ENCODE results near the gene PCLAF.
"Not testable (repeated sequence)": the region's sequence is repeated elsewhere in the genome, so short reads cannot be mapped to it uniquely, and the experiment has no call there.

Gene PCLAF

DNA sequence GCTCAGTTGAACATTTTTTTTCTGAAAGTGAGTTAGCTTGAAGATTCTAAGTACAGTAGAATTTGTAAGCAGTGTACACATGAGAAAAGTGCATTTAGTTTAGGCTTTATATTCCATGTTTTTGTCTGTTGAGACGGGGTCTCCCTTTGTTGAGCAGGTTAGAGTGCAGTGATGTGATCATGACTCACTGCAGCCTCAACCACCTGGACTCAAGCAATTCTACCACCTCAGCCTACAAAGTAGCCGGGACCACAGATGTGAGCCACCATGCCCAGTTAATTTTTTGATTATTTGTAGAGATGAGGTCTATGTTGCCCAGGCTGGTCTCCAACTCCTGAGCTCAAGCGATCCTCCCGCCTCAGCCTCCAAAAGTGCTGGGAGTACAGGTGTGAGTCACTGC, 20.0 kb downstream of the PCLAF start:
- no peak for DNase-seq (ENCODE audit: low spot score)

DNA sequence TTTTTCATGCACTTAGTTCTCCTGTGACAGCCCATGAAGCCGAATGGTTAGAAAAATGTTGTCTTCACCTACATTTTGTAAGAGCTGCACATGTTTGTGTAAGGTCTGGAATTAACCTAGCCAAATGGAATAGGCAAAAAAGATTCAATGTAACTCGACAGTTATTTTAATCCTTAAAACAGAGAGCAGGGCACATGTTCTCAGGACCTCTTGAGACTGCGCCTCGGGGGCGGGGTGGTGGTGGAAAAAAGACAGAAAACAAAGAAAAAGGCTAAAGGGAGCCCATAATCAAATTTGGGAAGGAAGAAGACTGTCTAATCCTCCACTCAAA, 24.6 kb downstream of the PCLAF start:
- DNase-seq (ENCODE audit: low spot score), result no peak

DNA sequence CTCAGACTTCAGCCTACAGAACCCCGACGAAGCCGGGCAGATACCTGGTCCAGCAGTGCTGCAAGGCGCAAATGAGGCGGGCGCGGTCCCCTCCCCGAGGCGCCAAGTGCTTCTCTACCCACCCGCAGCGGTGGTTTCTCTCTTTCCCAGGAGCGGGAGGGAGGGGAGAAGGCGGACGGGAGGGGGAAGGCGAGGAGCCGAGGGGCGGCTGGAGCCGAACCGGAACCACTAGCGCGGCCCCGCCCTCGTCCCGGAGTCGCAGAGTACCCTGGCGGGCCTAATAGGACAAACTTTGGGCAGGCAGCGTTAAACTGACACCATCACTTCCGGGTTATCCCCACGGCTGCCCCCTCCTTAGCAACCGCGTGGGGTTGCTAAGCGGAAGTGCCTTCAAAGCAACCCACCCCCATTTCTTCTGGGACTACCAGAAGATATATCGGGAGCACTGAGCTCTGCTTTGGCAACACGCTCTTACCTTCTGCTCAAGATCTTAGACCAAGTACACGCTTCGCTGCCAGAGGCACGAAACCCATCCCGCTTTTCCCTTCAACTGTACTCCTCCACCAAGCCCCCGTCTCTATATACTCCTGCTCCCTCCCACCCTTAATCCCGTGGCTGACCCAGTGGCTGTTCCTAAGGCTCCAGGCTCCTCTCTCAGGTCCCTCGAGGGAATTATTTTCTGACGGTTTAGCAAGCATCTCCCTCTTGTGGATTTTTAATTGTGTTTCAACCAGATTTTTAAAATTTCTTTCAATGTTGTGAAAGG, 25.1 kb downstream of the PCLAF start, which contains the start of gene CSNK1G1:
Gene CSNK1G1 (minus strand): TSS at position 230 of the 766 bp plus-strand sequence. CDS start 55,674 bp downstream, outside the sequence.
- DNase-seq (ENCODE audit: low spot score), result peak; percentile 98

DNA sequence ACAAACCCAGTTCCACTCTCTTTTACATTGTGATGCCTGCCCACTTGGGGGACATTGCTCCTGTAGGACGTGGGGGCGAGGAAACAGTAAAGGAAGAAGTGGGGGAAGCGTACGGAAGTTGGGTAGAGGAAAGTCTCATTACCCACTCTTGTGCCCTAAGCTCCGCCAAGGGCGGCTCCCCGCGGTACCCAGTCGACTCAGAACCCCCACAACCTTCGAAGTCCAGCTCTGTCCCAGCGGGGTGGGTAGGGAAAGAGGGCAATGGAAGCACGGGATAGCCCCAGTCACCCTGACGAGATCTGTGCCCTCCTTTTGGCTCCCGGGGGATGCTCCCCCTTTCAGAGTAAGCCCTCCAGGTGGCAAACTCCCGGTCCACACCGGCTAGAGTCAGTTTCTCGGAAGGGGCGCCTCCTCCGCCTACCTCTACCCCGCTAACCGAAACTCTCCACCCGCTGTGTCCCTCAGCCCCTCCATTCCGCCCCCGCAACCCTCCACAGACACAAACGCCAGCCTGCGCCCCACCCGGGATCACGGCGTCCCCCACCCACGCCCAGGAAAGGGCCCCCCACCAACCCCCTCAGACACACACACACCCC, 25.8 kb downstream of the PCLAF start:
- peak; percentile 51 for DNase-seq (ENCODE audit: low spot score)

DNA sequence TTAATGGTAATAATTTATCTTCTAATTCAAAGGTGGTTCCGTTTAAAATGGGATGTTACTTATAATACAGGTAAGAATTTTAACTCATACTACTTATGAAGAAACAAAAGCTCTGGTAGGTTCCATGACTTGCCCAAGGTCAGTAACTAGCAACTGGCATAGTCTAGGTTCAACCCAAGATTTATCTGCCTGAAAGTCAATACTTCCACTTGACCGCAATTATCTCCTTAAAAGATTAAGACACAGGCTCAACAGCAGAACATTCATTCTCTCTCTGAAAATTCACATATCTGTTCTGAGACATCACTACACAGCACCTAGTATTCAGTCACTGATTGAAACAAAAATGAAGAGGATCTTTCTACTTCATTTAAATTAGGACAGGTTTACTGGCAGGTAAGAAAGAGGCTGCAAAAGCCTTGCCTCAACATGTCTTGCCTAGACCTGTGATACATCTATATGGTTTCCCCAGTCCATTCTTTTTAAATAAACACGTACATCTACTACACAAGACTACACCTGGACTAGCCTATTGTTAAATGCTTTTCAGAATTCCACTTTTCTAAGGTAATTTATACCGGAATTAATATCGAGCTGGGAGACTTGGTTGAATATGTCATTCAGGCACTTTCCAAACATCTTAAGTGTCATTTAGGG, 26.4 kb downstream of the PCLAF start:
- peak; percentile 17 for DNase-seq (ENCODE audit: low spot score)

DNA sequence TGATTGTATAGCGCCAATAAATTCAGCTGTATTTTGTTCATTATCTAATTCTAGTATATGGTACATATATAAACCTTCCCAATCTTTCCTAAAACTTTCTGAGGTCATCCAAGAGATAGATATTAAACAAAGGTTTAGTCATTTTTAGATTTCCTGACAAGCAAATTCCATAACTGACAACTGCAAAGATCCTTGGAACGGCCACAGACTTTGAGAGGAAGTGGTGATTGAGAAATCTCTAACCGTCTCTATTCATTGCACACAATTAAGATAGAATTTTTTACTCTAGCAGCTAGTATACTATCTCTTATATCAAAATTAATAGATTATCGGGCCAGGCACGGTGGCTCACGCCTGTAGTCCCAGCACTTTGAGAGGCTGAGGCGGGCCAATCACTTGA, 30.0 kb downstream of the PCLAF start:
- DNase-seq (ENCODE audit: low spot score), result no peak

DNA sequence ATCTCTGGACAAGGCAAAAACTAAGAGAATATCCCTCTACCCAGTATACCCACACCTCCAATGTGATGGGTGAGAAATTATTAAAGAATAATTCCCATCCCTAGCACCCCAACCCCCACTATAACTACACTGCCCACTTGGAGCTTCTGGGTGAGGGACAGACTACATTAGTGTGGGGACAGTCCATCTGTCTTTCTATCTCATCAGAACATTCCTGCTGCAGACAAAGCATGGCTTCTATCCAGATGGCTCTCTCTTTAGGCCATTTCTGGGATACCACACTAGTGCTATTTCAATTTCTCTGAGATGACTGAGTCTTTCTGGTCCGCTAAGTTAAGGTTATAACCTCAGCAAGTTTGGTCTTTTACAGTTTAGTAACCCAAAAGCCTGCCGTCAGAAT, 31.9 kb downstream of the PCLAF start:
- no peak for DNase-seq (ENCODE audit: low spot score)

DNA sequence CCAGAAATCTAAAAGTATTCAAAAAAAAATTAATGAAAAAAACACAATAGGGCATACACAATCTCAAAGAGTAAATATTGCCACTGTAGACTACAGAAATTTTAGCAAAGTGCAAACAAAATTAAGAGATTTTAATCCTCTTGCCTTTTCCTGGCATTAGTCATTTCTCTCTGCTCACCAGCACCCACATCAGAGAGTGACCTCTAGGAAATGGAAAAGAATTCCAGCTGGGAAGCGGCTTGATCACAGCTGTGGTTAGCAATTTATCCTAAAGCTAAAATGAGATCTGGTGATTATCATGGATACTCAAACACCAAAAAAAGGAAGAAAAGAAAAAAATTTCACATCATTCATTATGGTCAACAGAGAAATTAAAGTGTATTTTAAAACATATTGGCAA, 32.8 kb downstream of the PCLAF start:
- DNase-seq (ENCODE audit: low spot score), result no peak

DNA sequence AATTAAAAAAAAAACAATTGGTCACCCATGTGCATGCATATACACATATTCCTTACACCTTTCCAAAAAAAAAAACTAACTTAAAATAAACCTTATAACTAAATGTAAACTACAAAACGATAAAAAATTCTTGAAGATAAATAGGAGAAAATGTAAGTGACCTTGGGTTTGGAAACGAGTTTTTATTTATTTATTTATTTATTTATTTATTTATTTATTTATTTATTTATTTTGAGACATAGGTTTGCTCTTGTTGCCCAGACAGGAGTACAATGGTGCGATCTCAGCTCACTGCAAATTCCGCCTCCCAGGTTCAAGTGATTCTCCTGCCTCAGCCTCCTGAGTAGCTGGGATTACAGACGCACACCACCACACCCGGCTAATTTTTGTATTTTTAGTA, 35.0 kb downstream of the PCLAF start:
- not testable (repeated sequence) for DNase-seq (ENCODE audit: low spot score)

DNA sequence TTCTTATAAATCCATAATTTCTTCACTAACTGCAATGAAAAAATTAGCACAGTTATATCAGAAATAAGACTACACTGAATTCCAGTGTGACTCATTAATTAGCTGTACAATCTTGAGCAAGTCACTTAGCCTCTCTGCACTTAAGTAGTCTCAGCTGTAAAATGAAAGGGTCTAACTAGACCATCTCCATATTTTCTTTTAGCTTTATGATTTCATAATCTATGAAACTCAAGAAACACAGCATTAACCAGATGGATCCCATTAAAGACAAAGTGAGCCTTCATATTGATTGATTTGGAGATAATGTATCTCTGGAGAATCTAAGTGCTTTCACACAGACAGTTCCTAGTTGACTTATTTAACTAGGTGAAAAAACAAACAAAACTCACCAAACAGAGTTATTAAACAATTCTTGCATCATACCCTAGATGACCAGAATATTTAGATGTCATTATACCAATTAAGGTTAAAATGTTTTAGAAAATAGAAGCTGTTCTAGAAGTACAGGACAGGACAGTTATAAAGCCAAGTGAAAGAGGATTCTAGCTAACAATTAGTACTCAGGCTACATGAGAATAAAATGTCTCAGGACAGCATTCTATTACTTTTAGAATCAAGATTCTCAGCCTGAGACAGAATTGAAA, 36.5 kb downstream of the PCLAF start:
- no peak for DNase-seq (ENCODE audit: low spot score)

DNA sequence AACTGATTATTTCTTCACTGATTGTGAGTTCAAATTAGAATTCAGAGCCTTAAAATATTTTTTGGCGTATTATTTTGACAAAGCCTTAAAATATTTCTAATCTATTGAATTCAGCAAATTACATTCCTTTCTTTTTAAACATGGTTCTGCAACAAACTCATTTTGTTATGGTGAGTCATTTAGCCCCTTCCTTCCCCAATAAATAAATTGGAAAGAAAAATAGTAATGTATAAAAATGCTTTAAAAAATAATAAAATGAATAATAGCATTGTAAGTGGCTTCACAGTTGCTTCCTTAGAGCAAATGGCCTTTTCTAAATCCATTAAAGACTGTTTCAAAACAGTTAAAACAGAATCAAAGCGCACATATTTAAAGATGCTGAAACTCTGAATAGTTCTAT, 37.4 kb downstream of the PCLAF start:
- no peak for DNase-seq (ENCODE audit: low spot score)

DNA sequence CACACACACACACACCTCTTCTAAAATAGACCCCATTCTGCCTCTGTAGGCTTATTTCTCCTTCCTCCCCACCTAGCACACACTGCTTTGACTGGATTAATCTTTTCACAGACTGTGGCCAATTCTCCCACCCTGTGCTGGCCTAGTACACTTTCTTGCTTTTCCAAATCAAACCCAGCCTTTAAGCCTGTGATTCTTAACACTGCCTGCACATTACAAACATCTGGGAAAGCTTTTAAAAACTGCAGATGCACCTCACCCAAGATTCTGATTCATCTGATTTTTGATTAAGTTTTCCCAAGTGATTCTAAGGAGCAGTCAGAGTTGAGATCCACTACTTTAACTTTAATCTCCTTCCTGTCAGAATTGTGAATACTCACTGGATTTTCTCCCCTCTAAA, 38.0 kb downstream of the PCLAF start:
- DNase-seq (ENCODE audit: low spot score), result no peak

DNA sequence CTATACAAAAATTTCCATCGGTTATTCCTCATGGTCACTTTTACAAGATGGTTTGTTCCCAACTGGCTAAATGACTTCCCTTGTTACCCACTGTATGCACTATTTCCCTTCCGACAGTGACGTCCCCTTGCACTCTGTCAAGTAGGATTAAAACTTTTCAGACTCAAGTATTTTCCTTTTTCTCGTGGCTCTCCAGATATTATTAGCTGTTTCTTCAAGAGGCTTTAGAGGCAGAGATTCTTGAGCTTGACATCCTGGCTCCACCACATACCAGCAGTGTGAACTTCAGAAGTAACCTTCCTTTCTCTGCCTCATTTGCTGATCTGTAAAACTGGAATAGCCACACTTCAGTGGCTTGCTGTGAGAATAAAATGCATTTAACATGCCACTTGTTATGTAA, 39.3 kb downstream of the PCLAF start:
- no peak for DNase-seq (ENCODE audit: low spot score)

DNA sequence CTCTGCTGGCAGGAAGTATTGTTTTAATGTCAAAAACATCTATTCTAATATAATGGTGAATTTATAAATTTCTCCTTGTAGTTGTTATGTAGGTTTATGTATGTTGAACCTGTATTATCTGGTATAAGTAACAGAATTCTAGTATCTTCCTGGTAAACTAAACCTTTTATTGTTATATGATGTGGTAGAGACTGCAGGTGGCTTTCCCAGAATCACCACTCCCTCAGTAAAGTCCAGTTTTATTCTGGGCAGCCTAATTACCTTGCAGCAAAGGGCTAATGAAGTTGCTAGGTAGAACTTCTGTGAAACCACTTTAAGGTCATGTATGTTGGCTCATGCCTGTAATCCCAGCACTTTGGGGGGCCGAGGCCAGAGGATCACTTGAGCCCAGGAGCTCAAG, 40.9 kb downstream of the PCLAF start:
- DNase-seq (ENCODE audit: low spot score), result no peak

DNA sequence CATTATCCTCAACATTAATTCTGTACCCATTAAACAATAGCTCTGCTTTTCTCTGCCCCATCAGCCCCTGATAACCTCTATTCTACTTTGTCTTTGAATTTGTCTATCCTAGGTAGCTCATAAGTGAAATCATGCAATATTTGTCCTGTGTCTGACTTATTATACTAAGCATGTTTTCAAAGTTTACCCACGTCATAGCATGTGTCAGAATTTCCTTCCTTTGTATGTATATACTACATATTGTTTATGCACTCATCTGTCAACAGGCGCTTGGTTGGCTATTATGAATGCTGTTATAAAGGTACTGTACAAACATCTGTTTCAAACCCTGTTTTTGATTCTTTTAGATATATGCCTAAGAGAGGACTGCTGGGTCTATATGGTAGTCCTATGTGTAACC, 43.5 kb downstream of the PCLAF start:
- DNase-seq (ENCODE audit: low spot score), result no peak

DNA sequence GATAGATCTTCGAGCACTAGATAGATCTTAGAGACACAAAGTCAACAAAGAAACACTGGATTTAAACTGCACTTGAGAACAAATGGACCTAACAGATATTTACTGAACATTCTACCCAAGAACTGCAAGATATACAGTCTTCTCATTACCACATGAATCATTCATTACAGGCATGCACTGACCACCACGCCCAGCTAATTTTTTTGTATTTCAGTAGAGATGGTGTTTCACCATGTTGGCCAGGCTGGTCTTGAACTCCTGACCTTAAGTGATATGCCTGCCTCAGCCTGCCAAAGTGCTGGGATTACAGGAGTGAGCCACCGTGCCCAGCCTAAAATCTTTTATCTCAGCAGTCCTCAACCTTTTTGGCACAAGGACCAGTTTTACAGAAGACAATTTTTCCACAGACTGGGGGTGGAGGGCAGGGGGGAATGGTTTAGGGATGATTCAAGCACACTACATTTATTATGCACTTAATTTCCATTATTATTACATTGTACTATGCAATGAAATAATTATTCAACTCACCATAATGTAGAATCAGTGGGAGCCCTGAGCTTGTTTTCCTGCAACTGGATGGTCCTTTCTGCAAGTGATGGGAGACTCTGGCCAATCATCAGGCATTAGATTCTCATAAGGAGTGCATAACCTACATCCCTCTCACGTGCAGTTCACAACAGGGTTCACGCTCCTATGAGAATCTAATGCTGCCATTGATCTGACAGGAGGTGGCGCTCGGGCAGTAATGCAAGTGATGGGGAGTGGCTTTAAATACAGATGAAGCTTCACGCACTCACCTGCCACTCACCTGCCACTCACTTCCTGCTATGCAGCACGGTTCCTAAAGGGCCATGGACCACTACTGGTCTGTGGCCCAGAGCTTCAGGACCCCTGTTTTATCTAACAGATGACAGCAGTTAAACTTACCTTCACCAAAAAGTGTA, 47.0 kb downstream of the PCLAF start:
- no peak for DNase-seq (ENCODE audit: low spot score)

DNA sequence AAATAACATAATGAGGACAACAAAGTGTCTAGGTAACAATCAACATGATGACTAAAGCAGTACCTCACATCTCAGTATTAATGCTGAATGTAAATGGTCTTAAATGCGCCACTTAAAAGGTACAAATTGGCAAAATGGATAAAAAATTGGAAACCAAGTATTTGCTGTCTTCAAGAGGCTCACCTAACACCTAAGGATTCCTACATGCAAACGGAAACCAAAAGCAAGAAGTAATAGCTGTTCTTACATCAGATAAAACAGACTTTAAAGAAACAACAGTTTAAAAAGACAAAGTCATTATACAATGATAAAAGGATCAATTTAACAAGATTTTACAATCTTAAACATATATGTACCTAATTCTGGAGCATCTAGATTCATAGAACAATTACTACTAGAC, 47.7 kb downstream of the PCLAF start:
- no peak for DNase-seq (ENCODE audit: low spot score)

DNA sequence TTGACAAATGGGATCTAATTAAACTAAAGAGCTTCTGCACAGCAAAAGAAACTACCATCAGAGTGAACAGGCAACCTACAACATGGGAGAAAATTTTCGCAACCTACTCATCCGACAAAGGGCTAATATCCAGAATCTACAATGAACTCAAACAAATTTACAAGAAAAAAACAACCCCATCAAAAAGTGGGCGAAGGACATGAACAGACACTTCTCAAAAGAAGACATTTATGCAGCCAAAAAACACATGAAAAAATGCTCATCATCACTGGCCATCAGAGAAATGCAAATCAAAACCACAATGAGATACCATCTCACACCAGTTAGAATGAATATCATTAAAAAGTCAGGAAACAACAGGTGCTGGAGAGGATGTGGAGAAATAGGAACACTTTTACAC, 49.6 kb downstream of the PCLAF start:
- not testable (repeated sequence) for DNase-seq (ENCODE audit: low spot score)

DNA sequence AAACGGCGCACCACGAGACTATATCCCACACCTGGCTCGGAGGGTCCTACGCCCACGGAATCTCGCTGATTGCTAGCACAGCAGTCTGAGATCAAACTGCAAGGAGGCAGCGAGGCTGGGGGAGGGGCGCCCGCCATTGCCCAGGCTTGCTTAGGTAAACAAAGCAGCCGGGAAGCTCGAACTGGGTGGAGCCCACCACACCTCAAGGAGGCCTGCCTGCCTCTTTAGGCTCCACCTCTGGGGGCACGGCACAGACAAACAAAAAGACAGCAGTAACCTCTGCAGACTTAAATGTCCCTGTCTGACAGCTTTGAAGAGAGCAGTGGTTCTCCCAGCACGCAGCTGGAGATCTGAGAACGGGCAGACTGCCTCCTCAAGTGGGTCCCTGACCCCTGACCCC, 54.3 kb downstream of the PCLAF start:
- DNase-seq (ENCODE audit: low spot score), result not testable (repeated sequence)

DNA sequence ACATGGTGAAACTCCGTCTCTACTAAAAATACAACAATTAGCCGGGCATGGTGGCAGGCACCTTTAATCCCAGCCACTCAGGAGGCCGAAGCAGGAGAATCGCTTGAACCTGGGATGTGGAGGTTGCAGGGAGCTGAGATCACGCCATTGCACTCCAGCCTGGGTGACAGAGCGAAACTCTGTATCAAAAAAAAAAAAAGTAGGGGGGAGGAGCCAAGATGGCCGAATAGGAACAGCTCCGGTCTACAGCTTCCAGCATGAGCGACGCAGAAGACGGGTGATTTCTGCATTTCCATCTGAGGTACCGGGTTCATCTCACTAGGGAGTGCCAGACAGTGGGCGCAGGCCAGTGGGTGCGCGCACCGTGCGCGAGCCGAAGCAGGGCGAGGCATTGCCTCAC, 54.8 kb downstream of the PCLAF start:
- not testable (repeated sequence) for DNase-seq (ENCODE audit: low spot score)

DNA sequence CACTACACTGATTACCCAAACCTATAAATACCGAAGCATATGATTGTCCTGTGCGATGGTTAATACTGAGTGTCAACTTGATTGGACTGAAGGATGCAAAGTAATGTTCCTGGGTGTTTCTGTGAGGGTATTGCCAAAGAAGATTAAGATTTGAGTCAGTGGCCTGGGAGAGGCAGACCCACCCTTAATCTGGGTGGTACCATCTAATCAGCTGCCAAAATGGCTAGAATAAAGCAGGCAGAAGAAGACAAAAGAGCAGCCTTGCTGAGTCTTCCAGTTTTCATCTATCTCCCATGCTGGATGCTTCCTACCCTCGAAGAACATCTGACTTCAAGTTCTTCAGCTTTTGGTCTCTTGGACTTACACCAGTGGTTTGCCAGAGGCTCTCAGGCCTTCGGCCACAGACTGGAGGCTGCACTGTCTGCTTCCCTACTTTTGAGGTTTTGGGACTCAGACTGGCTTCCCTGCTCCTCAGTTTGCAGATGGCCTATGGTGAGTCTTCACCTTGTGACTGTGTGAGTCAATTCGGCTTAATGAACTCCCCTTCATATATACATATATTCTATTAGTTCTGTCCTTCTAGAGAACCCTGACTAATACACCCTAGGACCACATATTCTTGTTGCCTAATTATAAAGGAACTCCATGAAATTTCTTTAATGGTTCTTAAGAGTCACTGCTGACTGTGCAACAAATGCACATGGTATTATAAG, 56.9 kb downstream of the PCLAF start:
- no peak for DNase-seq (ENCODE audit: low spot score)

All from NAMALWA (cell line).